Measurements from ENCODE around the gene RAB44.

The RAB44 gene

GRCh38 chr6:36780442-36781177 lies 83.0 kb downstream of the RAB44 start:
- no peak for DNase-seq

- DNase-seq: no peak
Observed at GRCh38 chr6:36781669-36782068, 84.0 kb downstream of the RAB44 start.

Measured in stimulated activated CD4-positive, alpha-beta T cell treated with anti-CD3 and anti-CD28 coated beads, Interleukin-4, amount 100 ng/mL, for 24 hours (primary cell).